OCI-LY7 (cell line): ENCODE measurements around the gene CCDC57. TPM values are rescaled to one million over a fixed set of nuclear protein-coding genes. Genes with fewer than 3 reads are reported as not detected.

Source experiments
- BruUV-seq: library from RNA; stranded (reverse); fragments of 400-500 nt; replicated peaks from 2 replicates; lab custom pipeline; 2021; lab: Mats Ljungman, UMichigan
- CTCF ChIA-PET: fragments of 300-600 bp; sonication (Branson Sonifier 250); formaldehyde crosslinking; loops from one replicate; lab custom pipeline; 2022; ENCODE audit warnings: antibody characterized with exemption; ENCODE audit not compliant: unreplicated experiment; lab: Charles Lee
- POLR2A ChIA-PET: fragments of 300-600 bp; sonication (Branson Sonifier 250); formaldehyde crosslinking; loops from one replicate; lab custom pipeline; 2022; ENCODE audit warnings: antibody characterized with exemption; lab: Charles Lee
- DNase-seq: peaks from one replicate; pipeline ENCODE4 v3.0.0-alpha.2; 2015; ENCODE audit warnings: low spot score
- H2AFZ ChIP-seq: fragments of 200-600 bp; sonication (generic), shearing (Covaris generic); 2 replicates; pipeline ENCODE4 v1.6.1; 2014; ENCODE audit warnings: mild to moderate bottlenecking, antibody characterized with exemption, low read length, moderate library complexity
- H3K27ac ChIP-seq: fragments of 200-600 bp; sonication (generic); 2 replicates; pipeline ENCODE4 v1.5.1; 2014; ENCODE audit warnings: mixed run types, low read depth, mild to moderate bottlenecking, moderate library complexity, low read length, inconsistent platforms; ENCODE audit not compliant: poor library complexity, severe bottlenecking
- H3K36me3 ChIP-seq: fragments of 200-600 bp; sonication (generic); 2 replicates; pipeline ENCODE4 v1.6.1; 2014; ENCODE audit warnings: mild to moderate bottlenecking, antibody characterized with exemption, low read length, moderate library complexity, mixed read lengths; ENCODE audit not compliant: insufficient read depth
- H3K4me1 ChIP-seq: fragments of 200-600 bp; sonication (generic); 2 replicates; pipeline ENCODE4 v1.5.1; 2014; ENCODE audit warnings: mild to moderate bottlenecking, low read length; ENCODE audit not compliant: insufficient read depth, poor library complexity, severe bottlenecking
- H3K4me2 ChIP-seq: fragments of 200-600 bp; sonication (generic); 2 replicates; pipeline ENCODE4 v1.6.1; 2014; ENCODE audit warnings: mild to moderate bottlenecking, low read length
- H3K4me3 ChIP-seq: fragments of 200-600 bp; sonication (generic); 2 replicates; pipeline ENCODE4 v1.5.1; 2014; ENCODE audit warnings: mild to moderate bottlenecking, low read depth, low read length; ENCODE audit not compliant: poor library complexity, severe bottlenecking
- H3K79me2 ChIP-seq: fragments of 200-600 bp; sonication (generic); 2 replicates; pipeline ENCODE4 v1.6.1; 2016; ENCODE audit warnings: low read depth, mild to moderate bottlenecking, low read length, moderate library complexity, mixed read lengths; ENCODE audit not compliant: insufficient read depth
- H3K9me2 ChIP-seq: fragments of 200-600 bp; sonication (generic); 2 replicates; pipeline ENCODE4 v1.6.1; 2016; ENCODE audit warnings: mild to moderate bottlenecking, low read length, mixed read lengths; ENCODE audit not compliant: insufficient read depth
- H3K9me3 ChIP-seq: fragments of 200-600 bp; sonication (generic); 2 replicates; pipeline ENCODE4 v1.6.1; 2014; ENCODE audit warnings: mild to moderate bottlenecking, mixed run types, low read length, mixed read lengths
- H4K20me1 ChIP-seq: fragments of 200-600 bp; sonication (generic); 2 replicates; pipeline ENCODE4 v1.6.1; 2014; ENCODE audit warnings: mild to moderate bottlenecking, antibody characterized with exemption, low read length, moderate library complexity, mixed read lengths; ENCODE audit not compliant: insufficient read depth
- EZH2phosphoT487 ChIP-seq: fragments of 200-600 bp; sonication (generic); IDR thresholded peaks from 2 replicates; pipeline ENCODE4 v1.6.1; 2018; ENCODE audit warnings: low read depth, borderline replicate concordance, mild to moderate bottlenecking, mixed run types, antibody characterized with exemption, low read length, moderate library complexity, mixed read lengths
- intact Hi-C: fragments of 100-400 bp; cut with micrococcal nuclease; formaldehyde crosslinking; loops from one replicate; pipeline ENCODE4 v1.10.0; 2022; ENCODE audit not compliant: unreplicated experiment
- total RNA-seq, 2 experiments: library from RNA; depleted of rRNA in 1 of 2; stranded (reverse); fragments of >200 nt in 1 of 2; shearing (Covaris generic) in 1 of 2; gene quantifications; 2 replicates each; pipeline ENCODE4 v1.2.3, GENCODE V29; 2014 to 2022
- TF ChIP-seq, protein P1 (sequence below): fragments of 200-600 bp; sonication (generic); conservative IDR thresholded peaks from 2 replicates; pipeline ENCODE4 v1.5.1; 2014; ENCODE audit warnings: mild to moderate bottlenecking, antibody characterized with exemption, low read length, moderate library complexity, mixed read lengths

CCDC57 gene
- total RNA-seq, 2 experiments from 2014 or later = 34.5 to 58.7 TPM

DNA sequence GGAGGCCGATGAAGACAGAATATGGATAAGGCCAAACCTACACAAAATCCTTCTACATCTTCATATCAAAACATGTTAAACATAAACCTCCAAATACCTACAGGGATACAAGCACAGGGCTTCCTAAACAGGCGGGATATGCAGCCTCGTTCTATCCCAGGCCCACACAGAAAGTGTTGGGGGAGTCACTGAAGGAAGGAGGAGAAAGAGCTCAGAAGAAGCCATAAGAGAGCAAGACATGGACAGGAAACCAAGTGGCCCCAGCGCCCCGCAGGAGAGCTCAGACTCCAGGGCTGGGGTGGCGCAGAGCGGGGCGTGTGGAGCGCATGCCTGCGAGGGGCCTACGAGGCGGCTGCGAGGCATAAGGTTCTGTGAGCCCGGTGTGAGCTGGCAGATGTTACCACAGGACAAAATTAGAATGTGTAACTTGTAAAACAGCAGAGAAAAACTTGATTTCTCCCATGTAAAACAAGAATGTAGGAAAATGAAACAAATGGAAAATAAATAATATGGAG, 103.6 kb downstream of the CCDC57 start:
- no peaks in the 10 kb centered on the region for H3K79me2 ChIP-seq
- no peak overlapping the region for H3K4me2 ChIP-seq
- TSS peak; percentile 42 for BruUV-seq
- ChIA-PET CTCF (no interaction called here), POLR2A (no interaction called here)
- H3K9me3 ChIP-seq = no peaks in the 10 kb centered on the region
- DNase-seq = no peak
- H2AFZ ChIP-seq = no peak overlapping the region
- H3K27ac ChIP-seq = no peak overlapping the region
- no peak overlapping the region for H3K4me3 ChIP-seq
- intact Hi-C loops = no loop called here
- peaks cover 28% of the 10 kb centered on the region for H3K4me1 ChIP-seq
- H3K9me2 ChIP-seq = no peaks in the 10 kb centered on the region
- TF ChIP-seq, protein P1, sequence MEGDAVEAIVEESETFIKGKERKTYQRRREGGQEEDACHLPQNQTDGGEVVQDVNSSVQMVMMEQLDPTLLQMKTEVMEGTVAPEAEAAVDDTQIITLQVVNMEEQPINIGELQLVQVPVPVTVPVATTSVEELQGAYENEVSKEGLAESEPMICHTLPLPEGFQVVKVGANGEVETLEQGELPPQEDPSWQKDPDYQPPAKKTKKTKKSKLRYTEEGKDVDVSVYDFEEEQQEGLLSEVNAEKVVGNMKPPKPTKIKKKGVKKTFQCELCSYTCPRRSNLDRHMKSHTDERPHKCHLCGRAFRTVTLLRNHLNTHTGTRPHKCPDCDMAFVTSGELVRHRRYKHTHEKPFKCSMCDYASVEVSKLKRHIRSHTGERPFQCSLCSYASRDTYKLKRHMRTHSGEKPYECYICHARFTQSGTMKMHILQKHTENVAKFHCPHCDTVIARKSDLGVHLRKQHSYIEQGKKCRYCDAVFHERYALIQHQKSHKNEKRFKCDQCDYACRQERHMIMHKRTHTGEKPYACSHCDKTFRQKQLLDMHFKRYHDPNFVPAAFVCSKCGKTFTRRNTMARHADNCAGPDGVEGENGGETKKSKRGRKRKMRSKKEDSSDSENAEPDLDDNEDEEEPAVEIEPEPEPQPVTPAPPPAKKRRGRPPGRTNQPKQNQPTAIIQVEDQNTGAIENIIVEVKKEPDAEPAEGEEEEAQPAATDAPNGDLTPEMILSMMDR = no peak
- no peak for TF ChIP-seq EZH2phosphoT487
- H4K20me1 ChIP-seq = no peaks in the 10 kb centered on the region
- H3K36me3 ChIP-seq = no peaks in the 10 kb centered on the region

DNA sequence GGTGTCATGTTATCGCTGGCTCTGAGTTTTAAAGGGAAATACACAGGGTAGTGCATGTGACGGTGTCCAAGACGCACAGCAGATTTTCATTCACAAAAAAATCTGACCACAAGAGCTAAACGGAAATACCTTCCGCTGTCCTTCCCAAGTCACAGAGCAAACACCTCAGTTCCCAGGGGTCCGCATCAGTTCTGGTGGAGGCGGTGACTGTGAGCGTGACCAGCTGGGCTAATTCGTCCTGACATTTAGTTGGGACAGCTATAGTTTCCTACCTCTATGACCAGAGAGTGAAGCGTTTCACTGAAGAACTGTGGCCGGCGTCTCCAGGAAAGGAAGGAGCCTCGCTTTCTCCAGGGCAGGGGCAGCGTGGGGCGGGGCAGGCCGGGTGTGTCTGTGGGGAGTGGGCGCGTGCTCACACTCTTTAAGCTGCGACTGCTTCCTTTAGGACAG, 104.1 kb downstream of the CCDC57 start:
- POLR2A ChIA-PET = no interaction called here

DNA sequence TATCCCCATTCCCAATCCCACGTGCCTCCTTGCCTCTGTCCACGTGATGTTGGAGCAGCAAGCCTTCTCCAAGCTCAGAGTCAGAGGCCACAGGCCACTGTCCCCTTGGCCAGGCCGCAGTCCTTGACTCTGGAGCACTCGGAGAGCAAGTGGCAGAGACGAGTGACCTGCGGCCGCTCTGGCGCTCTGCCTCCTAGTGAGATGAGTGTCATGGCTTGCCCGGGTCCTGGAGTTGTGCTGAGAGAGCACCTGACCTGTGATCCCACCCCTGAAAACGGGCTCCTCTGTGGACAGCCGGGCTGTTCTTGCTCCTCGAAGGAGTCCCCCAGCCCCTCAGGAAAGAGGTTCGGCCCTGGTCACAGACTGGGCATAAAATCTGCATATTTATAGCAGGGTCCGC, 104.6 kb downstream of the CCDC57 start:
- BruUV-seq = no TSS peak
- CTCF ChIA-PET = no interaction called here

More for the DNA sequence above, 104.1 kb downstream of the CCDC57 start:
- no peak overlapping the region for H3K4me2 ChIP-seq
- no peak for DNase-seq
- no peak for TF ChIP-seq EZH2phosphoT487
- TF ChIP-seq, protein P1 = no peak
- no peak overlapping the region for H3K4me3 ChIP-seq
- H3K4me1 ChIP-seq = peaks cover 32% of the 10 kb centered on the region
- H3K9me2 ChIP-seq = no peaks in the 10 kb centered on the region
- no TSS peak for BruUV-seq
- H3K9me3 ChIP-seq = no peaks in the 10 kb centered on the region
- H3K79me2 ChIP-seq = no peaks in the 10 kb centered on the region
- H4K20me1 ChIP-seq = no peaks in the 10 kb centered on the region
- H3K36me3 ChIP-seq = no peaks in the 10 kb centered on the region
- no peak overlapping the region for H3K27ac ChIP-seq
- no peak overlapping the region for H2AFZ ChIP-seq
- intact Hi-C loops = no loop called here
- CTCF ChIA-PET = no interaction called here

More for the DNA sequence above, 104.6 kb downstream of the CCDC57 start:
- H3K4me1 ChIP-seq = peaks cover 32% of the 10 kb centered on the region
- POLR2A ChIA-PET = no interaction called here
- H3K9me2 ChIP-seq = no peaks in the 10 kb centered on the region
- H3K36me3 ChIP-seq = no peaks in the 10 kb centered on the region
- H3K4me2 ChIP-seq = no peak overlapping the region
- no peak overlapping the region for H2AFZ ChIP-seq
- H3K4me3 ChIP-seq = no peak overlapping the region
- no peak overlapping the region for H3K27ac ChIP-seq
- no peaks in the 10 kb centered on the region for H3K79me2 ChIP-seq
- intact Hi-C loops = no loop called here
- no peaks in the 10 kb centered on the region for H3K9me3 ChIP-seq
- TF ChIP-seq EZH2phosphoT487 = no peak
- TF ChIP-seq, protein P1 = no peak
- DNase-seq = no peak
- no peaks in the 10 kb centered on the region for H4K20me1 ChIP-seq
